GM12873 (cell line): Measurements from ENCODE around the gene SUSD4.

Source experiments
- TF ChIP-seq, protein P1 (sequence below): IDR thresholded peaks from 2 replicates; pipeline ENCODE4 v1.5.1; 2012; ENCODE audit warnings: low read depth, mild to moderate bottlenecking, moderate library complexity, low read length, control low read depth; ENCODE audit not compliant: insufficient read depth; ENCODE audit errors: missing control alignments

Gene SUSD4

DNA sequence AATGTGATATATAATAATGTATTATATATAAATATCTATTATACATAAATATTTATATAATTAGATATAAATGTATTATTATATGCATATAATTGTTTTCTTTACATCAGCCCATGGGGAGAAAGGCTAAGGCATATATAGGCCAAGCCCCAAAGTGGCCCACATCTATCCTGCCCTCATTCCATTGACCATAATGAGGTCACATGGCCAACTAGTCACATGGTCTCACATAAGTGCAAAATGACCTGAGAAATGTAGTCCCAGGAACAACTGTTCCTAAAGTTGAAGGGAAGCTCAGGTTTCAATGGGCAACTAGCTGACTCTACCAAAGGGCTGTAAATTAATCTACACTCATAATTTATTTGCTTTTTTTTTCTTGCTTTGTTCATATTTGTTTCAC is 14.8 kb upstream of the SUSD4 start:
- TF ChIP-seq, protein P1, sequence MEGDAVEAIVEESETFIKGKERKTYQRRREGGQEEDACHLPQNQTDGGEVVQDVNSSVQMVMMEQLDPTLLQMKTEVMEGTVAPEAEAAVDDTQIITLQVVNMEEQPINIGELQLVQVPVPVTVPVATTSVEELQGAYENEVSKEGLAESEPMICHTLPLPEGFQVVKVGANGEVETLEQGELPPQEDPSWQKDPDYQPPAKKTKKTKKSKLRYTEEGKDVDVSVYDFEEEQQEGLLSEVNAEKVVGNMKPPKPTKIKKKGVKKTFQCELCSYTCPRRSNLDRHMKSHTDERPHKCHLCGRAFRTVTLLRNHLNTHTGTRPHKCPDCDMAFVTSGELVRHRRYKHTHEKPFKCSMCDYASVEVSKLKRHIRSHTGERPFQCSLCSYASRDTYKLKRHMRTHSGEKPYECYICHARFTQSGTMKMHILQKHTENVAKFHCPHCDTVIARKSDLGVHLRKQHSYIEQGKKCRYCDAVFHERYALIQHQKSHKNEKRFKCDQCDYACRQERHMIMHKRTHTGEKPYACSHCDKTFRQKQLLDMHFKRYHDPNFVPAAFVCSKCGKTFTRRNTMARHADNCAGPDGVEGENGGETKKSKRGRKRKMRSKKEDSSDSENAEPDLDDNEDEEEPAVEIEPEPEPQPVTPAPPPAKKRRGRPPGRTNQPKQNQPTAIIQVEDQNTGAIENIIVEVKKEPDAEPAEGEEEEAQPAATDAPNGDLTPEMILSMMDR, result no peak

DNA sequence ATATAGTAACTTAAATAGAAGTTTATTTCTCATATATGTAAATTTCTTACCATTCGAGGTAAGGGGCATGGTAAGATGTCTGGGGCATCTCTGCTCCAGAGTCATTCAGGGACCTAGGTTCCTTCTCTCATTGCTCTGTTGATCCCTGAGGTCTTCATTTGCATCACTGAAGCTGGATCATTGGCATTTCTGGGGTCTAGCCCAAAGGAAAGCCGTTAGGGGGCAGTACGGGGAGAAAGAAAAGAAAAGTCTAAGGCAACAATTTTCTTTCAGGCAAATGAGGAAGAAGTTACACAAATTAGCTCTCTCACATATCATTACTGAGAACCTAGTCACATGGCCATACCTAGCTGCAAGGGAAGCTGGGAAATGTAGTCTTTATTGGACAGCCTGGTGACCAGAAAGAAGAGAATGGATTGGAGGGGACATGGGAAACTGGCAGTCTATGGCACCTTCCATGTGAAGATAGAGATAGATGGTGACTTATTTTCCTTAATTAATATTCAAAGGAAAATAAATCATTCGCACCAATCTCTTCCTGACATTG is 10.2 kb upstream of the SUSD4 start:
- TF ChIP-seq, protein P1, result no peak

DNA sequence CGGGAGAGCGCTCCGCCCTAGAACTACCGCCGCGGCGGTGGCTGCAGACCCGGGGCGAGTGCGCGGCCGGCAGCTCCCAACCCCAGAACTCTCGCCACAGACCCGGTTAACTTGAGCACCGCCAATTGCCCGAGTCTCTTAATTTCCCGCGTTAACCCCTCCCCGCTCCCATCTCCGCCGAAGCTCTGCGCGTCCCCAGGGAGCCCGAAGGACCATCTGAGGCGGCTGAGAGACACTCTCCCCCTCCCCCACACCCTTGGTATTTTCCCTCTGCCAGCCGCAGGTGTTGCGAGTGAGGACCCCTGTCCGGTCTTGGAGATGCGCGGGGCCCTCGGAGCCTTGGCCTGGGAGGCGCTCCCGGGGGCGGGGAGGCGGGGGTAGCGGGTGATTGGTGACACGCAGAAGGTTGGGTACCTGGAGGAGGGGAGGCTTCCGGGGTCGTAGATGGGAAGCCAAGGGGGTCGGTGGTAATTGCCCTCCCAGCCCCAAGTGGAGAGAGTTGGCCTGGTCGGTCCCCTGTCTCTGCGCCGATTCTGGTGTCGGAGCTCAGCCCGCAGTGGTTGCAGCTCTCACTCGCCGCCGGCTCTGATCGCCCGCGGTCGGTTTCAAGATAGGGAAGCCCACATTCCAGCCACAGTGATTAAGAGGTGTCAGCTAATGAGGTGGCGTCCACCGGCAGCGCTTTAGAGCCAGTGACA is 858 bp upstream of the SUSD4 start:
- TF ChIP-seq, protein P1, result no peak

DNA sequence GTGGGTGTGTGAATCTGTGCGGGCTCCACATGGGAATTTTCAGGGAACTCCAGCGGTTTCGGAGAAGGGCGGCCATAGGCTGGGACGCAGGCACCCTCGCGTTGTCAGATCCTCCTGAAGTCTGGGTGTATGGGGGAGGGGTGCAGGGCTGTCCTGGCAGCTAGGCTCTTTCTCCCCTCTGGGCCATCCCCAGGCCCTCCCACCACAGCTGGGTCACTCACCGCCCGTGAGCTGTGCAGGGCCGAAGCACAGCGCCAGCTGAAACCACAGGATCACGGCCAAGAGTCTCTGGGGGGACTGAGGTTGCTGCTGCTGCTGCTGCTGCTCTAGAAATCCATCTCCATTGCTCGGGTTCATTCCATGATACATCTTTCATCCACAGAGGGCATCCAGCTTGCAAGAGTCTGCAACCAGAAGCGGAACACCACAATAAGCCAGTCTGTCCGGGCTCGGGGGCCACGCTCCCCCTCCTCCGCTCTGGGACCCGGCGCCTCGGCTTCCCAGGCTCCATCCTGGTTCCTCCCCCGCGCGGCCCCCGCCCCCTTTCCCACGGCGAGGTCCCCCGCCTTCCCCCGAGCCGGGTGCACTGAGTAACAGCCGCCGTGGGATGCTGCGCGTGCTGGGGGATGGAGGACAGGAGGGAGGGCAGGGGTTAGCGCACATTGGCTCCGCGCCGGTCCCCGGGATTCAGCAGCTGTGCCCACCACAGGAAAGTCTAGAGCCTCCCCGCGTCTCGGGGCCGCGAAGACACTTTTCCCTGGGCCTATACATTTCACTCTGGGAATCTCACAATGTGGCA is 720 bp downstream of the SUSD4 start:
- TF ChIP-seq, protein P1, result no peak

DNA sequence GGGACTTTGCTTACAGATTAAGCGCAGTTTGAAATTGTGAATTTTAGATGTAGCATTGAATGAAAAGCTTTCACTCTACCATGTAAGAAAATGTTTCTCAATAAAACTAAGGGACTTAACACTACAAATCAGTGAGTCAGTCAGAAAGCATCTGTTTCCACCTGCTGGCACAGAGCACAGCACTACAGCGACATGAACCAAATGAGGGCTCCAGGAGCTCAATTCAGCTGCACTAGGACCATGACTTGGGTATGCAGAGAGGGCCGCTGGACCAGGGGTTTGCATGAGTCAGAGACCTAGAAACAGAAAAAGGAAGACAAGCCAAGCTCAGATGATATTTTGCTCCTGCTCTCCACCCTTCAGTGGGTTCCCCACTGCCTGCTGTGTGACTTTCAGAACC is 5.2 kb downstream of the SUSD4 start:
- TF ChIP-seq, protein P1, result no peak

DNA sequence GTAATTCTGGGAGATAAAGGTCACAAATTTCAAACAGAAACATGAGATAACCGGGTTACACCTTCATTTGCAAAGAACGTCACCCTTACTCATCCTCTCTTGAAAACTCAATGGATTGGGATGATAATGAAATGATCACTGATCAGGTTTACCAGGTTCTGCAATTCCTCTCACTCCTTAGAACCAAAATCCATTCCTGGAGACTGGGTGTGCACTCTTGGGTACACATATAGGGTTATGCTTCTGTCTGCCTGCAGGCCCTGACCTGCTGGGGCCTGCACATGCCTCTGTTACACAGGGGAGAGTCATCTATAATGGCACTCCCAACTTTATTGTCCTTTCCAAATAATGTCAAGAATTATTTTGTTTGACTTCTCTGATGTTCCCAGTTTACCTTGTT is 8.3 kb downstream of the SUSD4 start:
- TF ChIP-seq, protein P1, result no peak

DNA sequence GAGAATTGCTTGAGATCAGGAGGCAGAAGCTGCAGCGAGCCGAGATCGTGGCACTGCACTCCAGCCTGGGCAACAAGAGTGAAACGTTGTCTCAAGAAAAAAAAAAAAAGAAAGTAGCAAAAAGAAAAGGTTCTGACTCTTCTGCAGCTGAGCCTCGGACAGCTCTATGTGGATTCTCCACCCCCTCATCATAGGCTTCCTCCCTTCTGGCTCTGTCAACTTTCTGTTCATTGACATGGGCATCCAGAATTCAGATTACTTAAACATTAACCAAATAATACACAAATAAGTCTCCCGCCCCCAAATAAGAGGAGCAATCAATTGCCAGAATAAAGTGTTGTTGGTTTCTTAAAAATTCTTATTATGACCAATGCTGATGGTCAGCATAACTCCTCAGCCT is 10.0 kb downstream of the SUSD4 start:
- TF ChIP-seq, protein P1, result no peak
